A549 (cell line): ENCODE measurements around the gene CACNA1S. TPM values are rescaled to one million over a fixed set of nuclear protein-coding genes. Genes with fewer than 3 reads are reported as not detected.

ENCODE experiments used
- ATAC-seq, 2 experiments: fragments of 200-7000 bp in 1 of 2; fragments of >200 bp in 1 of 2; cut with Nextera tagmentation in 1 of 2; cut with Tn5 transposase in 1 of 2; 3 replicates each; pipeline versions ENCODE4 v1.8.0 to v1.9.1; 2018 to 2020; ENCODE audit warnings: mild to moderate bottlenecking in 1 of 2, moderate library complexity in 1 of 2
- CTCF ChIA-PET: fragments of 300-600 bp; sonication (Branson Sonifier 250); formaldehyde crosslinking; extraction: SDS; loops from one replicate; lab custom pipeline; 2021; ENCODE audit warnings: antibody characterized with exemption, inconsistent platforms; lab: Yijun Ruan, JAX
- POLR2A ChIA-PET: fragments of 350-600 bp; formaldehyde crosslinking; extraction: SDS; loops from one replicate; lab custom pipeline; 2021; ENCODE audit warnings: antibody characterized with exemption, inconsistent platforms; lab: Yijun Ruan, JAX
- DNase-seq, 2 experiments: peaks; one replicate each; pipeline versions ENCODE4 v3.0.0 to v3.0.0-alpha.2; 2011 to 2016; ENCODE audit warnings: low read depth in 1 of 2, low spot score in 1 of 2
- FAIRE-seq: peaks from 2 replicates; lab custom pipeline; 2011; peaks lifted over from hg19 to GRCh38; lab: Jason Lieb, UNC
- H3K27ac ChIP-seq, 2 experiments: fragments of >200 bp; sonication (Bioruptor Twin); formaldehyde crosslinking; 3 replicates each; pipeline ENCODE4 v1.5.1; 2016 to 2017
- H3K4me1 ChIP-seq: fragments of >200 bp; sonication (Bioruptor Twin); formaldehyde crosslinking; 3 replicates; pipeline ENCODE4 v1.6.1; 2016
- H3K4me2 ChIP-seq: fragments of >200 bp; sonication (Bioruptor Twin); formaldehyde crosslinking; 3 replicates; pipeline ENCODE4 v1.6.1; 2016
- H3K4me3 ChIP-seq: fragments of >200 bp; sonication (Bioruptor Twin); formaldehyde crosslinking; 3 replicates; pipeline ENCODE4 v1.5.1; 2016
- H3K9me3 ChIP-seq: fragments of >200 bp; sonication (Bioruptor Twin); formaldehyde crosslinking; 3 replicates; pipeline ENCODE4 v1.6.1; 2016
- BHLHE40 ChIP-seq: IDR thresholded peaks from 2 replicates; pipeline ENCODE4 v1.6.1; 2012; ENCODE audit warnings: low read depth, low read length, inconsistent platforms
- CBX8 ChIP-seq: fragments of 200-600 bp; sonication (generic); IDR thresholded peaks from 2 replicates; pipeline ENCODE4 v1.6.1; 2016
- CEBPB ChIP-seq, 2 experiments: fragments of >200 bp in 1 of 2; sonication (Bioruptor Twin) in 1 of 2; formaldehyde crosslinking in 1 of 2; IDR thresholded peaks; 2 replicates each; pipeline ENCODE4 v1.6.1; 2012 to 2016
- CHD4 ChIP-seq: fragments of 200-600 bp; sonication (generic); IDR thresholded peaks from 2 replicates; pipeline ENCODE4 v1.6.1; 2016; ENCODE audit warnings: antibody characterized with exemption, mild to moderate bottlenecking, borderline replicate concordance
- EHF ChIP-seq: fragments of 250-450 bp; sonication (Bioruptor Pico); IDR thresholded peaks from 2 replicates; pipeline ENCODE4 v1.5.0; 2020; ENCODE audit warnings: mild to moderate bottlenecking
- EP300 ChIP-seq, 2 experiments: fragments of >200 bp; sonication (Bioruptor Twin); formaldehyde crosslinking; IDR thresholded peaks; 2 replicates in 1 of 2; 3 replicates in 1 of 2; pipeline ENCODE4 v1.6.1; 2016 to 2017
- ESRRA ChIP-seq: fragments of 150-350 bp; IDR thresholded peaks from 2 replicates; pipeline ENCODE4 v1.6.1; 2014; ENCODE audit warnings: mild to moderate bottlenecking, low read length, borderline replicate concordance
- GATA3 ChIP-seq: IDR thresholded peaks from 2 replicates; pipeline ENCODE4 v1.6.1; 2012; ENCODE audit warnings: borderline replicate concordance
- HDAC2 ChIP-seq: fragments of 200-600 bp; sonication (generic); IDR thresholded peaks from 2 replicates; pipeline ENCODE4 v1.6.1; 2016
- JUNB ChIP-seq: fragments of >200 bp; sonication (Bioruptor Twin); formaldehyde crosslinking; IDR thresholded peaks from 2 replicates; pipeline ENCODE4 v1.6.1; 2016
- KDM5A ChIP-seq: fragments of 200-600 bp; sonication (generic); IDR thresholded peaks from 2 replicates; pipeline ENCODE4 v1.6.1; 2016; ENCODE audit warnings: antibody characterized with exemption, mild to moderate bottlenecking
- MAZ ChIP-seq: fragments of 150-350 bp; IDR thresholded peaks from 2 replicates; pipeline ENCODE4 v1.6.1; 2014; ENCODE audit warnings: antibody characterized with exemption, low read depth, low read length, borderline replicate concordance
- POLR2AphosphoS2 ChIP-seq: conservative IDR thresholded peaks from 2 replicates; pipeline ENCODE4 v1.6.1; 2012; ENCODE audit warnings: low read length, improper control_type of control experiment, inconsistent platforms
- RAD21 ChIP-seq, 2 experiments: fragments of >200 bp in 1 of 2; sonication (Bioruptor Twin) in 1 of 2; formaldehyde crosslinking in 1 of 2; IDR thresholded peaks in 1 of 2; conservative IDR thresholded peaks in 1 of 2; 2 replicates in 1 of 2; 3 replicates in 1 of 2; pipeline ENCODE4 v1.6.1; 2012 to 2018; ENCODE audit warnings: inconsistent platforms in 1 of 2
- REST ChIP-seq: fragments of 200-600 bp; sonication (generic); IDR thresholded peaks from 2 replicates; pipeline ENCODE4 v1.6.1; 2016; ENCODE audit warnings: antibody characterized with exemption, mild to moderate bottlenecking, moderate library complexity
- RFX5 ChIP-seq: fragments of 450-650 bp; IDR thresholded peaks from 2 replicates; pipeline ENCODE4 v1.7.1; 2014; ENCODE audit warnings: antibody characterized with exemption, mild to moderate bottlenecking, moderate library complexity
- SMC3 ChIP-seq: fragments of >200 bp; sonication (Bioruptor Twin); formaldehyde crosslinking; IDR thresholded peaks from 3 replicates; pipeline ENCODE4 v1.6.1; 2018; ENCODE audit warnings: inconsistent platforms
- USF2 ChIP-seq: fragments of 450-650 bp; IDR thresholded peaks from 2 replicates; pipeline ENCODE4 v1.6.1; 2014; ENCODE audit warnings: antibody characterized with exemption
- WGBS: methylation state at CpG from one replicate; pipeline ENCODE4 v1.1.6; 2017; ENCODE audit errors: missing lambda C conversion rate; 5-methylcytosine and 5-hydroxymethylcytosine counted together
- polyA plus RNA-seq, 4 experiments: library from polyadenylated mRNA; depleted of rRNA in 3 of 4; stranded (reverse); fragments of >200 nt; fragmentation: RNase III in 1 of 4; extraction: RNeasy Plus Mini Kit Qiagen cat#74134 plus additional on column Dnase treatment in 1 of 4; gene quantifications; 2 replicates in 3 of 4; 3 replicates in 1 of 4; pipeline ENCODE4 v1.2.3, GENCODE V29; 2011 to 2017
- TF ChIP-seq, protein P1 (sequence below): IDR thresholded peaks from 2 replicates; pipeline ENCODE4 v1.6.1; 2012
- TF ChIP-seq, protein P2 (sequence below): fragments of >200 bp; sonication (Bioruptor Twin); formaldehyde crosslinking; IDR thresholded peaks from 3 replicates; pipeline ENCODE4 v1.6.1; 2016

CACNA1S gene
- polyA plus RNA-seq, 2 of the 4 experiments (the other 2 are of a cell fraction) = 0.01 TPM; not detected in 1

- Histone ChIP-seq H3K4me3 (no peak overlapping the region), H3K4me2 (no peak overlapping the region)
- 53% methylated on average over 8 of the region's 8 CpGs for WGBS
- no peak for TF ChIP-seq ESRRA
- TF ChIP-seq EHF = no peak
- no peak for TF ChIP-seq POLR2AphosphoS2
- no peak for TF ChIP-seq CHD4
- TF ChIP-seq USF2 = no peak
- TF ChIP-seq HDAC2 = no peak
- no peak for TF ChIP-seq CBX8
- TF ChIP-seq, protein P1, sequence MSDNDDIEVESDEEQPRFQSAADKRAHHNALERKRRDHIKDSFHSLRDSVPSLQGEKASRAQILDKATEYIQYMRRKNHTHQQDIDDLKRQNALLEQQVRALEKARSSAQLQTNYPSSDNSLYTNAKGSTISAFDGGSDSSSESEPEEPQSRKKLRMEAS = no peak
- TF ChIP-seq, all 56 proteins: peak for 0
- ATAC-seq (no peak), FAIRE-seq (no peak), DNase-seq (no peak)
- no peak overlapping the region for H3K27ac ChIP-seq
- 0 out of 3 replicates have a peak, but pooled peaks cover 4% of the 10 kb centered on the region for H3K4me1 ChIP-seq
- POLR2A ChIA-PET = no interaction called here
- CTCF ChIA-PET = interaction anchor here (1.2 to 1.4 kb wide), 3 partner anchors 23 to 192 kb away, joined by 3 to 5 read pairs (median 3); no protein-coding TSS in a partner anchor
- H3K9me3 ChIP-seq = no peaks in the 10 kb centered on the region
Observed at GRCh38 chr1:201062511-201063091, 49.6 kb downstream of the CACNA1S start.

- TF ChIP-seq CEBPB (IDR thresholded peaks at IDR 0.05) (no peak), BHLHE40 (no peak), USF2 (no peak), REST (no peak), GATA3 (no peak), HDAC2 (no peak), SMC3 (no peak), JUNB (no peak), EP300 (IDR thresholded peaks at IDR 0.05) (no peak), RFX5 (no peak), MAZ (no peak), RAD21 (conservative IDR thresholded peaks at IDR 0.05 in 1 of 2, IDR thresholded peaks at IDR 0.05 in 1 of 2) (no peak), KDM5A (no peak)
- TF ChIP-seq, protein P2, sequence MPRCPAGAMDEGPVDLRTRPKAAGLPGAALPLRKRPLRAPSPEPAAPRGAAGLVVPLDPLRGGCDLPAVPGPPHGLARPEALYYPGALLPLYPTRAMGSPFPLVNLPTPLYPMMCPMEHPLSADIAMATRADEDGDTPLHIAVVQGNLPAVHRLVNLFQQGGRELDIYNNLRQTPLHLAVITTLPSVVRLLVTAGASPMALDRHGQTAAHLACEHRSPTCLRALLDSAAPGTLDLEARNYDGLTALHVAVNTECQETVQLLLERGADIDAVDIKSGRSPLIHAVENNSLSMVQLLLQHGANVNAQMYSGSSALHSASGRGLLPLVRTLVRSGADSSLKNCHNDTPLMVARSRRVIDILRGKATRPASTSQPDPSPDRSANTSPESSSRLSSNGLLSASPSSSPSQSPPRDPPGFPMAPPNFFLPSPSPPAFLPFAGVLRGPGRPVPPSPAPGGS = no peak
- CTCF ChIA-PET = interaction anchor here (1.2 to 1.4 kb wide), 2 partner anchors 23 to 192 kb away, joined by 3 to 5 read pairs; no protein-coding TSS in a partner anchor
- Histone ChIP-seq H3K4me3 (no peak overlapping the region), H3K4me1 (0 out of 3 replicates have a peak, but pooled peaks cover 4% of the 10 kb centered on the region), H3K9me3 (no peaks in the 10 kb centered on the region), H3K4me2 (no peak overlapping the region), H3K27ac (no peak overlapping the region)
- no peak for ATAC-seq
- no peak for DNase-seq
- WGBS = 80% methylated on average over 8 of the region's 12 CpGs
- POLR2A ChIA-PET = no interaction called here
- no peak for FAIRE-seq
Observed at GRCh38 chr1:201061886-201062285, 50.3 kb downstream of the CACNA1S start.
